ENCODE measurements around the gene MYO6.

DNA sequence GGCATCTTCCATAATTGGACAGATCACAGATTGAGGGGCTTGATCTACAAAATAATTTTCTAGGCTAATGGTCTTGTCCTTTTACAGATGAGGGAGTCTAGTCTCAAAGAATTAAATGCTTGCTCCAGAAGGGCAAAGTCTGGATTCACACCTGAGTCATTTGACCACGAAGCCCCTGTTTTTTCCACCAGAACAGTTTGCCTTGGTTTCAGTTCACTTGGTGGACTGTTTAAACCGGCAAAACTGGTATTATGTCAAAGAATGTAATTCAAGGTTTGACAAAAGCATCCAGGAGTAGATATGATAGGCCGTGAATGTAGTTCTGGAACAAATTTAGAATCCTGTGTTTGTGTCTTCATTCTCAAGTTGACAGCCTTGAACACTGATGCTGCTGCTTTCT lies 3.3 kb downstream of the MYO6 start:
- TF ChIP-seq, protein P1, sequence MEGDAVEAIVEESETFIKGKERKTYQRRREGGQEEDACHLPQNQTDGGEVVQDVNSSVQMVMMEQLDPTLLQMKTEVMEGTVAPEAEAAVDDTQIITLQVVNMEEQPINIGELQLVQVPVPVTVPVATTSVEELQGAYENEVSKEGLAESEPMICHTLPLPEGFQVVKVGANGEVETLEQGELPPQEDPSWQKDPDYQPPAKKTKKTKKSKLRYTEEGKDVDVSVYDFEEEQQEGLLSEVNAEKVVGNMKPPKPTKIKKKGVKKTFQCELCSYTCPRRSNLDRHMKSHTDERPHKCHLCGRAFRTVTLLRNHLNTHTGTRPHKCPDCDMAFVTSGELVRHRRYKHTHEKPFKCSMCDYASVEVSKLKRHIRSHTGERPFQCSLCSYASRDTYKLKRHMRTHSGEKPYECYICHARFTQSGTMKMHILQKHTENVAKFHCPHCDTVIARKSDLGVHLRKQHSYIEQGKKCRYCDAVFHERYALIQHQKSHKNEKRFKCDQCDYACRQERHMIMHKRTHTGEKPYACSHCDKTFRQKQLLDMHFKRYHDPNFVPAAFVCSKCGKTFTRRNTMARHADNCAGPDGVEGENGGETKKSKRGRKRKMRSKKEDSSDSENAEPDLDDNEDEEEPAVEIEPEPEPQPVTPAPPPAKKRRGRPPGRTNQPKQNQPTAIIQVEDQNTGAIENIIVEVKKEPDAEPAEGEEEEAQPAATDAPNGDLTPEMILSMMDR (IDR thresholded peaks at IDR 0.05): no peak
- TF ChIP-seq POLR2A (IDR thresholded peaks at IDR 0.05): no peak

Data from thyroid gland (tissue), 4 donors.